ENCODE measurements around the gene SH3YL1.

DNA sequence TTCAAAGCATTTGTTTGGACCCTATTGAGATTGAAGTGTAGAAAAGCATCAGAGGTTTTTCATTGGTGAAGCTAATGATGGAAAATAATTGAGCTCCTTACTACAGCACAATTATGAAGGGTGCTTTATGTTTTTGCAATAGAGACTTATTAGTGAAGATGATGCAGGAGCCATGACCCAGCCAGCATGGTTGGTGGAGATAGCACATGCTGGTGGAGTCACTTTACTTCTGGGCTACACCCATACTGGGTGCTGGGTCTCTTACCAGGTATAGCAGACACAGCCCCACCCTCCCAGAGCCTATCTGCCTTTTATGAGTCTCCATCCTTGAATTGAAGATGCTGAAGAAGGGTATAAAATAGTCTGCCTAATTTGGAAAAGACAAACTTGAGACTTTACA lies 4.5 kb upstream of the SH3YL1 start:
- TF ChIP-seq FOXM1 (IDR thresholded peaks at IDR 0.05; ENCODE audit: borderline replicate concordance) (no peak), ELF4 (IDR thresholded peaks at IDR 0.05) (no peak), FOXK2 (IDR thresholded peaks at IDR 0.05) (no peak), HDGF (IDR thresholded peaks at IDR 0.05; ENCODE audit: borderline replicate concordance) (no peak), BHLHE40 (IDR thresholded peaks at IDR 0.05; ENCODE audit: borderline replicate concordance) (no peak), ZNF384 (IDR thresholded peaks at IDR 0.05) (no peak)
- TF ChIP-seq, protein P1, sequence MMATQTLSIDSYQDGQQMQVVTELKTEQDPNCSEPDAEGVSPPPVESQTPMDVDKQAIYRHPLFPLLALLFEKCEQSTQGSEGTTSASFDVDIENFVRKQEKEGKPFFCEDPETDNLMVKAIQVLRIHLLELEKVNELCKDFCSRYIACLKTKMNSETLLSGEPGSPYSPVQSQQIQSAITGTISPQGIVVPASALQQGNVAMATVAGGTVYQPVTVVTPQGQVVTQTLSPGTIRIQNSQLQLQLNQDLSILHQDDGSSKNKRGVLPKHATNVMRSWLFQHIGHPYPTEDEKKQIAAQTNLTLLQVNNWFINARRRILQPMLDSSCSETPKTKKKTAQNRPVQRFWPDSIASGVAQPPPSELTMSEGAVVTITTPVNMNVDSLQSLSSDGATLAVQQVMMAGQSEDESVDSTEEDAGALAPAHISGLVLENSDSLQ (IDR thresholded peaks at IDR 0.05): no peak
